Adrenal gland (tissue), 5 donors: ENCODE results near the gene TIMM23.

Source experiments
- POLR2A ChIP-seq, 2 donors: fragments of 450-650 bp; IDR thresholded peaks; one replicate each; pipeline ENCODE4 v1.6.1; 2017; ENCODE audit warnings: antibody characterized with exemption in 2 of 2, mild to moderate bottlenecking in 2 of 2, moderate library complexity in 1 of 2
- TF ChIP-seq, protein P1 (sequence below), 6 experiments: fragments of 450-650 bp in 4 of 6; fragments of 200-600 bp in 2 of 6; sonication (generic) in 1 of 6; IDR thresholded peaks; 1 replicate in 5 of 6; 2 replicates in 1 of 6; pipeline versions ENCODE4 v1.5.1 to v1.8.0; 2016 to 2021; ENCODE audit warnings: antibody characterized with exemption in 6 of 6, mild to moderate bottlenecking in 2 of 6, moderate library complexity in 1 of 6
- donor health status: DM: no; HTN: no; CAD: no.

DNA sequence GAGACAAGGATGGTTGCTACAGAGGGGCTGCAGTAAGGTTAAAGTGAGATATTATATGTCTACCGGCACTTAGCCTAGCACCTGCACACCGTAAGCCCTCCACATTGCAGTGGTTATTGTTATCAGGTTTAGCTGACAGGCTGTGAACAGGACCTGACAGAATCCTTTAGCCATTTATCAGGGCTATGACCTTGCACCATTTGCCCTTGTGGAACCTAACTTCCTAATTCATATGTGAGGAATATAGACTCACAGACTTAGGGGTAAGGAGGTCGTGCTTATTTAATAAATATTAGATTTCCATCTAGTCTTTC is 48.0 kb downstream of the TIMM23 start:
- TF ChIP-seq, protein P1, sequence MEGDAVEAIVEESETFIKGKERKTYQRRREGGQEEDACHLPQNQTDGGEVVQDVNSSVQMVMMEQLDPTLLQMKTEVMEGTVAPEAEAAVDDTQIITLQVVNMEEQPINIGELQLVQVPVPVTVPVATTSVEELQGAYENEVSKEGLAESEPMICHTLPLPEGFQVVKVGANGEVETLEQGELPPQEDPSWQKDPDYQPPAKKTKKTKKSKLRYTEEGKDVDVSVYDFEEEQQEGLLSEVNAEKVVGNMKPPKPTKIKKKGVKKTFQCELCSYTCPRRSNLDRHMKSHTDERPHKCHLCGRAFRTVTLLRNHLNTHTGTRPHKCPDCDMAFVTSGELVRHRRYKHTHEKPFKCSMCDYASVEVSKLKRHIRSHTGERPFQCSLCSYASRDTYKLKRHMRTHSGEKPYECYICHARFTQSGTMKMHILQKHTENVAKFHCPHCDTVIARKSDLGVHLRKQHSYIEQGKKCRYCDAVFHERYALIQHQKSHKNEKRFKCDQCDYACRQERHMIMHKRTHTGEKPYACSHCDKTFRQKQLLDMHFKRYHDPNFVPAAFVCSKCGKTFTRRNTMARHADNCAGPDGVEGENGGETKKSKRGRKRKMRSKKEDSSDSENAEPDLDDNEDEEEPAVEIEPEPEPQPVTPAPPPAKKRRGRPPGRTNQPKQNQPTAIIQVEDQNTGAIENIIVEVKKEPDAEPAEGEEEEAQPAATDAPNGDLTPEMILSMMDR (IDR thresholded peaks at IDR 0.05): no peak
- TF ChIP-seq POLR2A (IDR thresholded peaks at IDR 0.05): no peak
